ENCODE results near the gene PASK. TPM values are rescaled to one million over a fixed set of nuclear protein-coding genes. Genes with fewer than 3 reads are reported as not detected.

Gene PASK
- total RNA-seq, 1 experiment from 2014 or later, result 80.9 TPM

DNA sequence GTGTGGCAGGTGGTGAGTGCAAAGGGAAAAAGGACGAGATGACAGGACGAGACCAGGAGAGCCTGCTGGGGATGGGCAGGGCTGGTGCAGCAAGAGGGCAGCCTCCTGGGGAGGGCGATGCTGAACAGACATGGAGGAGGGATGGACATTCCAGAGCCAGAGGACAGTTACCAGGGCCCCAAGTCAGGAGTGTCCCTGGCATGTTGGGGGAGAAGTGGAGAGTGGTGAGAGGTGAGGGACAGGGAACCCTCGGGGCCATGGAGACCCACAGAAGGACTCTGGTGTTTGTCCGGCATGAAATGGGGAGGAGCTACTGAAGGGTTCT, 66.2 kb downstream of the PASK start (continued):
- TF ChIP-seq, protein P1, sequence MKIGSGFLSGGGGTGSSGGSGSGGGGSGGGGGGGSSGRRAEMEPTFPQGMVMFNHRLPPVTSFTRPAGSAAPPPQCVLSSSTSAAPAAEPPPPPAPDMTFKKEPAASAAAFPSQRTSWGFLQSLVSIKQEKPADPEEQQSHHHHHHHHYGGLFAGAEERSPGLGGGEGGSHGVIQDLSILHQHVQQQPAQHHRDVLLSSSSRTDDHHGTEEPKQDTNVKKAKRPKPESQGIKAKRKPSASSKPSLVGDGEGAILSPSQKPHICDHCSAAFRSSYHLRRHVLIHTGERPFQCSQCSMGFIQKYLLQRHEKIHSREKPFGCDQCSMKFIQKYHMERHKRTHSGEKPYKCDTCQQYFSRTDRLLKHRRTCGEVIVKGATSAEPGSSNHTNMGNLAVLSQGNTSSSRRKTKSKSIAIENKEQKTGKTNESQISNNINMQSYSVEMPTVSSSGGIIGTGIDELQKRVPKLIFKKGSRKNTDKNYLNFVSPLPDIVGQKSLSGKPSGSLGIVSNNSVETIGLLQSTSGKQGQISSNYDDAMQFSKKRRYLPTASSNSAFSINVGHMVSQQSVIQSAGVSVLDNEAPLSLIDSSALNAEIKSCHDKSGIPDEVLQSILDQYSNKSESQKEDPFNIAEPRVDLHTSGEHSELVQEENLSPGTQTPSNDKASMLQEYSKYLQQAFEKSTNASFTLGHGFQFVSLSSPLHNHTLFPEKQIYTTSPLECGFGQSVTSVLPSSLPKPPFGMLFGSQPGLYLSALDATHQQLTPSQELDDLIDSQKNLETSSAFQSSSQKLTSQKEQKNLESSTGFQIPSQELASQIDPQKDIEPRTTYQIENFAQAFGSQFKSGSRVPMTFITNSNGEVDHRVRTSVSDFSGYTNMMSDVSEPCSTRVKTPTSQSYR (CRISPR knock-in tag; IDR thresholded peaks at IDR 0.05), result no peak

DNA sequence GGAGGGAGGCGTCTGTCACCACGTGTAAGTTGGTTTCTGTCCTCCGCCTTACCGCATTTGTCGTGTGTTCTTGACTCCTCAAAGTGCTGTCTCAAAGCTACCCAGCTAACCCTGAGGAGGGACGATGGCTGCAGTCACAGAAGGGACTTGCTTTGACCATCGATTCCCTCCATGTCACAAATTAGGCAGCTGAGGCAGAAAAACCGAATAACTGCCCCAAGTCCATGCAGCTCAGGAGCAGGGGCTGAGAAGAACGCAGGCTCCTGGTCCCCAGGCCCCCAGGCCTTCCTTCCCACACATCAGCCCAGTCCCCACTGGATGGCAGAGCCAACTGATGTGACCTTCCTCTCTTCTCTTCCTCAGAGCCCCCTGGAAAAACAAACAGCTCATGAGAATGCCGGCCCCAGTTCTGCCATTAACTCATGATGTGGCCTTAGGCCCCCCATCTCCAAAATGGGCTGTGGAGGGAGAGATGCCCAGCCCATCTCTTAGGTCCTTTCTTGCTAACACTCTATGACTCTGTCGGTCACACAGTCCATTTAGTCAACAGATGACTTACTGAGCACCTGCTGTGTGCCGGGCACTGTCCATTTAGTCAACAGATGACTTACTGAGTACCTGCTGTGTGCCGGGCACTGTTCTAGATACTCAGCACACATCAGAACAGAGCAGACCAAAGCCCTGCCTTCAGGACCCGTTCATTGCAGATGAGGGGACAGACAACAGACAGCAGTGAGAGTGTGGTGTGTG, 66.8 kb downstream of the PASK start:
- CTCF ChIA-PET, result no interaction called here

DNA sequence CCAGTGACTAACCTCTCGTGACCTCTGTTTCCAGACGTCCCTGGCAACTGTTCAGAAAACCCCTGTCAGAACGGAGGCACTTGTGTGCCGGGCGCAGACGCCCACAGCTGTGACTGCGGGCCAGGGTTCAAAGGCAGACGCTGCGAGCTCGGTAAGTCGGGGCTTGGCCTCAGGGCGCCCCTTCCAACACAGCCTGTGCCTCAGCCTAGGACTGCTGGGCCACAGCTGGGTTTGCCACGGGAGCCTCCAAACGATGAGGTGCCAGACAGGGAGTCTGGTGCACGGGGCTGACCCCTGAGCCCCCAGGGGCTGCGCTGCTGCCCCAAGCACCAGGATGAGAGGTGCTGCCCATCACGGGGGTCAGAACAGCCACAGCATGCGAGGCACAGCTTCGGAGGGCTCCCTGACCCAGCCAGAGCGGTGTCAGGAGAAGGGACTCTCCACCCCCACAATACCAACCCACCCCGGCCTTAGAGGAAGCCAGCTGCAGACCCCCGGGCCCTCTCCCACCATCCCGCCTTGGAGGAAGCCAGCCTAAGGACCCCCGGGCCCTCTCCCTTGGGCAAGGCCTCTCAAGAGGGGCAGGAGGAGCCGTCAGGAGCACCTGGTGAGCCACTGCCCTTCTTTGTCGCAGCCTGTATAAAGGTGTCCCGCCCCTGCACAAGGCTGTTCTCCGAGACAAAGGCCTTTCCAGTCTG, 67.5 kb downstream of the PASK start:
- DNase-seq (ENCODE audit: low spot score) (no peak), ATAC-seq (no peak)
- Mint-ChIP-seq H3K36me3 (peaks cover 7% of the 10 kb centered on the region), H3K27ac (no peak overlapping the region), H3K4me3 (no peak overlapping the region), H3K4me1 (no peaks in the 10 kb centered on the region), H3K27me3 (ENCODE audit: low read depth) (no peaks in the 10 kb centered on the region), H3K9me3 (no peaks in the 10 kb centered on the region)
- TF ChIP-seq, protein P2, sequence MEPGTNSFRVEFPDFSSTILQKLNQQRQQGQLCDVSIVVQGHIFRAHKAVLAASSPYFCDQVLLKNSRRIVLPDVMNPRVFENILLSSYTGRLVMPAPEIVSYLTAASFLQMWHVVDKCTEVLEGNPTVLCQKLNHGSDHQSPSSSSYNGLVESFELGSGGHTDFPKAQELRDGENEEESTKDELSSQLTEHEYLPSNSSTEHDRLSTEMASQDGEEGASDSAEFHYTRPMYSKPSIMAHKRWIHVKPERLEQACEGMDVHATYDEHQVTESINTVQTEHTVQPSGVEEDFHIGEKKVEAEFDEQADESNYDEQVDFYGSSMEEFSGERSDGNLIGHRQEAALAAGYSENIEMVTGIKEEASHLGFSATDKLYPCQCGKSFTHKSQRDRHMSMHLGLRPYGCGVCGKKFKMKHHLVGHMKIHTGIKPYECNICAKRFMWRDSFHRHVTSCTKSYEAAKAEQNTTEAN (CRISPR knock-in tag; IDR thresholded peaks at IDR 0.05), result no peak
- TF ChIP-seq SMAD4 (CRISPR knock-in tag; IDR thresholded peaks at IDR 0.05) (no peak), KAT7 (CRISPR knock-in tag; IDR thresholded peaks at IDR 0.05; ENCODE audit: borderline replicate concordance) (no peak), ELF4 (CRISPR knock-in tag; IDR thresholded peaks at IDR 0.05; ENCODE audit: low read depth) (no peak)
- TF ChIP-seq, protein P3, sequence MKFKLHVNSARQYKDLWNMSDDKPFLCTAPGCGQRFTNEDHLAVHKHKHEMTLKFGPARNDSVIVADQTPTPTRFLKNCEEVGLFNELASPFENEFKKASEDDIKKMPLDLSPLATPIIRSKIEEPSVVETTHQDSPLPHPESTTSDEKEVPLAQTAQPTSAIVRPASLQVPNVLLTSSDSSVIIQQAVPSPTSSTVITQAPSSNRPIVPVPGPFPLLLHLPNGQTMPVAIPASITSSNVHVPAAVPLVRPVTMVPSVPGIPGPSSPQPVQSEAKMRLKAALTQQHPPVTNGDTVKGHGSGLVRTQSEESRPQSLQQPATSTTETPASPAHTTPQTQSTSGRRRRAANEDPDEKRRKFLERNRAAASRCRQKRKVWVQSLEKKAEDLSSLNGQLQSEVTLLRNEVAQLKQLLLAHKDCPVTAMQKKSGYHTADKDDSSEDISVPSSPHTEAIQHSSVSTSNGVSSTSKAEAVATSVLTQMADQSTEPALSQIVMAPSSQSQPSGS (CRISPR knock-in tag; IDR thresholded peaks at IDR 0.05; ENCODE audit: borderline replicate concordance, low read depth), result no peak
- TF ChIP-seq, protein P4, sequence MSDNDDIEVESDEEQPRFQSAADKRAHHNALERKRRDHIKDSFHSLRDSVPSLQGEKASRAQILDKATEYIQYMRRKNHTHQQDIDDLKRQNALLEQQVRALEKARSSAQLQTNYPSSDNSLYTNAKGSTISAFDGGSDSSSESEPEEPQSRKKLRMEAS (CRISPR knock-in tag; IDR thresholded peaks at IDR 0.05), result no peak
- TF ChIP-seq, protein P5, sequence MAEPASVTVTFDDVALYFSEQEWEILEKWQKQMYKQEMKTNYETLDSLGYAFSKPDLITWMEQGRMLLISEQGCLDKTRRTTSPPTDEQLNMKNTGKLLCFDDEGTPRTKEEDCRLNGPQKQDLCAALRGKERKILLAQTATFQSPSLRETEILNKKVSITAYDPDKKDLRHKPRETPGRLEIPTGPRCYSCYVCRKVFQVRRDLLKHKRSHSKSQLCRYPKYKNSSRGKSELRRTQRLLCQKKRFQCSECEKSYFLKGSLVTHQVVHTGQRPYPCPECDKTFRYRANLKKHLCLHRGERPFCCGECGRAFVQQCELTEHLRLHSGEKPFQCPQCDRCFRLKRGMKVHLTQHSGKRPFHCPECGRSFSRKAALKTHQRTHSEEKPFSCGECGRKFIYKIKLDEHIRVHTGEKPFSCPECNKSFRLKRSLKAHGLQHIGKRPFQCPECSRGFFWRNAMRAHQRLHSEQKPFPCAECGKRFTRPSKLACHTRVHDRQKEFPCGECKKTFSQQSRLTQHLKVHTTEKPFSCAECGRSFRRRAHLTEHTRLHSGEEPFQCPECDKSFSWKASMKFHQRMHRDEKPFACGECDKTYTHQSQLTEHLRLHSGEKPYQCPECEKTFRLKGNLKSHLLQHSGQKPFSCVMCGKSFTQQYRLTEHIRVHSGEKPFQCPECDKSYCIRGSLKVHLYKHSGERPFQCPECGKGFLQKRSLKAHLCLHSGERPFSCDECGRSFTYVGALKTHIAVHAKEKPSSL (CRISPR knock-in tag; conservative IDR thresholded peaks at IDR 0.05), result no peak
- ChIA-PET CTCF (no interaction called here), POLR2A (no interaction called here)

More for the DNA sequence above, 66.8 kb downstream of the PASK start:
- no peak overlapping the region for H3K4me3 Mint-ChIP-seq
- peaks cover 7% of the 10 kb centered on the region for H3K36me3 Mint-ChIP-seq
- H3K4me1 Mint-ChIP-seq, result no peaks in the 10 kb centered on the region
- no peaks in the 10 kb centered on the region for H3K27me3 Mint-ChIP-seq (ENCODE audit: low read depth)
- DNase-seq (ENCODE audit: low spot score), result no peak
- POLR2A ChIA-PET, result no interaction called here
- H3K9me3 Mint-ChIP-seq, result no peaks in the 10 kb centered on the region
- TF ChIP-seq FOXJ3 (CRISPR knock-in tag; IDR thresholded peaks at IDR 0.05; ENCODE audit: borderline replicate concordance) (no peak), GABPB1 (CRISPR knock-in tag; IDR thresholded peaks at IDR 0.05) (no peak), TEAD4 (CRISPR knock-in tag; IDR thresholded peaks at IDR 0.05) (no peak), FOXK1 (CRISPR knock-in tag; IDR thresholded peaks at IDR 0.05) (no peak)
- no peak overlapping the region for H3K27ac Mint-ChIP-seq
- no peak for ATAC-seq
